NCI-H2171 treated with DMSO at 0.1 percent for 48 hours (cell line): ENCODE results near the gene KANK2.
"Not testable (repeated sequence)": the region's sequence is repeated elsewhere in the genome, so short reads cannot be mapped to it uniquely, and the experiment has no call there.

Experiments used
- DNase-seq: peaks from one replicate; lab custom pipeline; 2025; lab: John Stamatoyannopoulos, UW

Gene KANK2

GRCh38 chr19:11140023-11140538 is 57.3 kb downstream of the KANK2 start:
- DNase-seq = not testable (repeated sequence)

- peak; percentile 44 for DNase-seq
Observed at GRCh38 chr19:11138601-11139300, 58.6 kb downstream of the KANK2 start.

GRCh38 chr19:11137542-11138384 is 59.6 kb downstream of the KANK2 start:
- DNase-seq = peak; percentile 89

GRCh38 chr19:11136400-11137101 is 60.8 kb downstream of the KANK2 start:
- no peak for DNase-seq

GRCh38 chr19:11131471-11131870 is 65.9 kb downstream of the KANK2 start:
- no peak for DNase-seq

GRCh38 chr19:11130824-11131455 is 66.4 kb downstream of the KANK2 start:
- peak; percentile 62 for DNase-seq

GRCh38 chr19:11127905-11128304 is 69.4 kb downstream of the KANK2 start:
- DNase-seq = no peak

GRCh38 chr19:11125994-11126685 is 71.2 kb downstream of the KANK2 start:
- peak; percentile 55 for DNase-seq

GRCh38 chr19:11124157-11124556 is 73.2 kb downstream of the KANK2 start:
- DNase-seq = not testable (repeated sequence)

GRCh38 chr19:11123114-11123513 is 74.2 kb downstream of the KANK2 start:
- DNase-seq = no peak

GRCh38 chr19:11121963-11122362 is 75.4 kb downstream of the KANK2 start:
- DNase-seq = not testable (repeated sequence)

- no peak for DNase-seq
Observed at GRCh38 chr19:11116507-11116906, 80.8 kb downstream of the KANK2 start.

- no peak for DNase-seq
Observed at GRCh38 chr19:11115895-11116446, 81.4 kb downstream of the KANK2 start.

- DNase-seq = no peak
Observed at GRCh38 chr19:11115042-11115441, 82.3 kb downstream of the KANK2 start.
